ENCODE results near the gene PON1. TPM values are rescaled to one million over a fixed set of nuclear protein-coding genes. Genes with fewer than 3 reads are reported as not detected.

The PON1 gene
- polyA plus RNA-seq, 1 donor from 2014 or later: 0.25 TPM

GRCh38 chr7:95311389-95311788 lies 12.9 kb downstream of the PON1 start:
- Histone ChIP-seq H4K20me1 (ENCODE audit: insufficient read depth) (no peaks in the 10 kb centered on the region), H3F3A (ENCODE audit: insufficient read depth, low read length, poor library complexity, severe bottlenecking) (peaks cover 14% of the 10 kb centered on the region), H2AFZ (ENCODE audit: low read depth, low read length) (no peak overlapping the region), H3K9me2 (ENCODE audit: insufficient read depth, low read length) (no peaks in the 10 kb centered on the region), H3K27ac (ENCODE audit: low read length) (no peak overlapping the region), H3K27me3 (ENCODE audit: insufficient read depth, low read depth, low read length) (no peaks in the 10 kb centered on the region), H3K36me3 (ENCODE audit: insufficient read depth, low read length) (no peaks in the 10 kb centered on the region), H3K4me3 (ENCODE audit: low read length) (no peak overlapping the region), H3K9me3 (ENCODE audit: low read length) (no peaks in the 10 kb centered on the region), H3K79me2 (replicated peaks; ENCODE audit: insufficient read depth, low read length) (no peaks in the 10 kb centered on the region), H3K4me2 (ENCODE audit: low read length) (no peak overlapping the region), H3K9ac (ENCODE audit: low read length) (no peak overlapping the region)
- TF ChIP-seq MXI1 (conservative IDR thresholded peaks at IDR 0.05; ENCODE audit: poor library complexity, severe bottlenecking) (no peak), RAD21 (conservative IDR thresholded peaks at IDR 0.05) (no peak), TAF1 (IDR thresholded peaks at IDR 0.05; ENCODE audit: low read depth) (no peak), POLR2AphosphoS5 (IDR thresholded peaks at IDR 0.05) (no peak), SMC3 (conservative IDR thresholded peaks at IDR 0.05; ENCODE audit: poor library complexity) (no peak)
- TF ChIP-seq, protein P1, sequence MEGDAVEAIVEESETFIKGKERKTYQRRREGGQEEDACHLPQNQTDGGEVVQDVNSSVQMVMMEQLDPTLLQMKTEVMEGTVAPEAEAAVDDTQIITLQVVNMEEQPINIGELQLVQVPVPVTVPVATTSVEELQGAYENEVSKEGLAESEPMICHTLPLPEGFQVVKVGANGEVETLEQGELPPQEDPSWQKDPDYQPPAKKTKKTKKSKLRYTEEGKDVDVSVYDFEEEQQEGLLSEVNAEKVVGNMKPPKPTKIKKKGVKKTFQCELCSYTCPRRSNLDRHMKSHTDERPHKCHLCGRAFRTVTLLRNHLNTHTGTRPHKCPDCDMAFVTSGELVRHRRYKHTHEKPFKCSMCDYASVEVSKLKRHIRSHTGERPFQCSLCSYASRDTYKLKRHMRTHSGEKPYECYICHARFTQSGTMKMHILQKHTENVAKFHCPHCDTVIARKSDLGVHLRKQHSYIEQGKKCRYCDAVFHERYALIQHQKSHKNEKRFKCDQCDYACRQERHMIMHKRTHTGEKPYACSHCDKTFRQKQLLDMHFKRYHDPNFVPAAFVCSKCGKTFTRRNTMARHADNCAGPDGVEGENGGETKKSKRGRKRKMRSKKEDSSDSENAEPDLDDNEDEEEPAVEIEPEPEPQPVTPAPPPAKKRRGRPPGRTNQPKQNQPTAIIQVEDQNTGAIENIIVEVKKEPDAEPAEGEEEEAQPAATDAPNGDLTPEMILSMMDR (IDR thresholded peaks at IDR 0.05; ENCODE audit: poor library complexity, severe bottlenecking): no peak
- TF ChIP-seq, protein P2, sequence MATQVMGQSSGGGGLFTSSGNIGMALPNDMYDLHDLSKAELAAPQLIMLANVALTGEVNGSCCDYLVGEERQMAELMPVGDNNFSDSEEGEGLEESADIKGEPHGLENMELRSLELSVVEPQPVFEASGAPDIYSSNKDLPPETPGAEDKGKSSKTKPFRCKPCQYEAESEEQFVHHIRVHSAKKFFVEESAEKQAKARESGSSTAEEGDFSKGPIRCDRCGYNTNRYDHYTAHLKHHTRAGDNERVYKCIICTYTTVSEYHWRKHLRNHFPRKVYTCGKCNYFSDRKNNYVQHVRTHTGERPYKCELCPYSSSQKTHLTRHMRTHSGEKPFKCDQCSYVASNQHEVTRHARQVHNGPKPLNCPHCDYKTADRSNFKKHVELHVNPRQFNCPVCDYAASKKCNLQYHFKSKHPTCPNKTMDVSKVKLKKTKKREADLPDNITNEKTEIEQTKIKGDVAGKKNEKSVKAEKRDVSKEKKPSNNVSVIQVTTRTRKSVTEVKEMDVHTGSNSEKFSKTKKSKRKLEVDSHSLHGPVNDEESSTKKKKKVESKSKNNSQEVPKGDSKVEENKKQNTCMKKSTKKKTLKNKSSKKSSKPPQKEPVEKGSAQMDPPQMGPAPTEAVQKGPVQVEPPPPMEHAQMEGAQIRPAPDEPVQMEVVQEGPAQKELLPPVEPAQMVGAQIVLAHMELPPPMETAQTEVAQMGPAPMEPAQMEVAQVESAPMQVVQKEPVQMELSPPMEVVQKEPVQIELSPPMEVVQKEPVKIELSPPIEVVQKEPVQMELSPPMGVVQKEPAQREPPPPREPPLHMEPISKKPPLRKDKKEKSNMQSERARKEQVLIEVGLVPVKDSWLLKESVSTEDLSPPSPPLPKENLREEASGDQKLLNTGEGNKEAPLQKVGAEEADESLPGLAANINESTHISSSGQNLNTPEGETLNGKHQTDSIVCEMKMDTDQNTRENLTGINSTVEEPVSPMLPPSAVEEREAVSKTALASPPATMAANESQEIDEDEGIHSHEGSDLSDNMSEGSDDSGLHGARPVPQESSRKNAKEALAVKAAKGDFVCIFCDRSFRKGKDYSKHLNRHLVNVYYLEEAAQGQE (IDR thresholded peaks at IDR 0.05; ENCODE audit: borderline replicate concordance): no peak

- no peaks in the 10 kb centered on the region for H3K36me3 ChIP-seq (ENCODE audit: insufficient read depth, low read length)
- no peak overlapping the region for H3K4me2 ChIP-seq (ENCODE audit: low read length)
- peak overlapping the region; percentile 99 for H3K27ac ChIP-seq (ENCODE audit: low read length)
- H3K9me3 ChIP-seq (ENCODE audit: low read length): no peaks in the 10 kb centered on the region
- H4K20me1 ChIP-seq (ENCODE audit: insufficient read depth): no peaks in the 10 kb centered on the region
- H3K79me2 ChIP-seq (replicated peaks; ENCODE audit: insufficient read depth, low read length): no peaks in the 10 kb centered on the region
- no peak overlapping the region for H3K4me3 ChIP-seq (ENCODE audit: low read length)
- H3F3A ChIP-seq (ENCODE audit: insufficient read depth, low read length, poor library complexity, severe bottlenecking): peaks cover 27% of the 10 kb centered on the region
- no peaks in the 10 kb centered on the region for H3K9me2 ChIP-seq (ENCODE audit: insufficient read depth, low read length)
- no peaks in the 10 kb centered on the region for H3K27me3 ChIP-seq (ENCODE audit: insufficient read depth, low read depth, low read length)
- TF ChIP-seq MXI1 (conservative IDR thresholded peaks at IDR 0.05; ENCODE audit: poor library complexity, severe bottlenecking): no peak
- no peak for TF ChIP-seq EP300 (conservative IDR thresholded peaks at IDR 0.05; ENCODE audit: poor library complexity, severe bottlenecking)
- no peak for TF ChIP-seq RAD21 (conservative IDR thresholded peaks at IDR 0.05)
- TF ChIP-seq, protein P1 (IDR thresholded peaks at IDR 0.05; ENCODE audit: poor library complexity, severe bottlenecking): no peak
- no peak for TF ChIP-seq TAF1 (IDR thresholded peaks at IDR 0.05; ENCODE audit: low read depth)
- TF ChIP-seq EZH2 (IDR thresholded peaks at IDR 0.05; ENCODE audit: borderline replicate concordance, insufficient read depth, low read length, poor library complexity, severe bottlenecking): no peak
- TF ChIP-seq, protein P2 (IDR thresholded peaks at IDR 0.05; ENCODE audit: borderline replicate concordance): no peak
- no peak for TF ChIP-seq SMC3 (conservative IDR thresholded peaks at IDR 0.05; ENCODE audit: poor library complexity)
- no peak for TF ChIP-seq POLR2AphosphoS5 (IDR thresholded peaks at IDR 0.05)
- no peak overlapping the region for H2AFZ ChIP-seq (ENCODE audit: low read depth, low read length)
- H3K9ac ChIP-seq (ENCODE audit: low read length): peak overlapping the region; percentile 73
Observed at GRCh38 chr7:95309951-95310350, 14.4 kb downstream of the PON1 start.

Data from neural cell (in vitro differentiated cells).